H9 (cell line): Measurements from ENCODE around the gene FBN1. TPM values are rescaled to one million over a fixed set of nuclear protein-coding genes. Genes with fewer than 3 reads are reported as not detected.

Experiments used
- DNase-seq: peaks from one replicate; pipeline ENCODE4 v3.0.0-alpha.2; 2017
- H2AFZ ChIP-seq: one replicate; pipeline ENCODE4 v1.6.1; 2013; ENCODE audit warnings: mild to moderate bottlenecking, low read length, control low read depth, moderate library complexity
- H2AK5ac ChIP-seq: 2 replicates; pipeline ENCODE4 v1.6.1; 2013; ENCODE audit warnings: low read length, control low read depth, mixed read lengths; ENCODE audit not compliant: insufficient read length
- H2BK120ac ChIP-seq: one replicate; pipeline ENCODE4 v1.6.1; 2013; ENCODE audit warnings: low read depth, mild to moderate bottlenecking, low read length, control low read depth, inconsistent platforms; ENCODE audit not compliant: poor library complexity, severe bottlenecking
- H2BK12ac ChIP-seq: 2 replicates; pipeline ENCODE4 v1.6.1; 2013; ENCODE audit warnings: low read length, control low read depth, mixed read lengths, low read depth; ENCODE audit not compliant: insufficient read length
- H2BK15ac ChIP-seq: 2 replicates; pipeline ENCODE4 v1.6.1; 2013; ENCODE audit warnings: low read depth, low read length, control low read depth
- H2BK20ac ChIP-seq: one replicate; pipeline ENCODE4 v1.6.1; 2013; ENCODE audit warnings: low read depth, mild to moderate bottlenecking, low read length, control low read depth, inconsistent platforms; ENCODE audit not compliant: poor library complexity, severe bottlenecking
- H2BK5ac ChIP-seq: 2 replicates; pipeline ENCODE4 v1.6.1; 2013; ENCODE audit warnings: low read length, control low read depth, mixed read lengths; ENCODE audit not compliant: insufficient read length
- H3K14ac ChIP-seq: 2 replicates; pipeline ENCODE4 v1.6.1; 2013; ENCODE audit warnings: low read length, control low read depth; ENCODE audit not compliant: insufficient read depth
- H3K18ac ChIP-seq: 2 replicates; pipeline ENCODE4 v1.6.1; 2013; ENCODE audit warnings: low read depth, mild to moderate bottlenecking, mixed read lengths, low read length, control low read depth; ENCODE audit not compliant: insufficient read length
- H3K23ac ChIP-seq: 2 replicates; pipeline ENCODE4 v1.6.1; 2013; ENCODE audit warnings: low read length, control low read depth, mixed read lengths, low read depth; ENCODE audit not compliant: insufficient read length
- H3K23me2 ChIP-seq: 2 replicates; pipeline ENCODE4 v1.6.1; 2013; ENCODE audit warnings: low read depth, mild to moderate bottlenecking, mixed read lengths, low read length, control low read depth; ENCODE audit not compliant: insufficient read length, poor library complexity, severe bottlenecking
- H3K27ac ChIP-seq: 2 replicates; pipeline ENCODE4 v1.5.1; 2013; ENCODE audit warnings: low read length, control low read depth, mixed read lengths, low read depth; ENCODE audit not compliant: insufficient read length
- H3K27me3 ChIP-seq: 2 replicates; pipeline ENCODE4 v1.6.1; 2013; ENCODE audit warnings: low read length, control low read depth, inconsistent platforms; ENCODE audit not compliant: insufficient read depth
- H3K4ac ChIP-seq: 2 replicates; pipeline ENCODE4 v1.6.1; 2013; ENCODE audit warnings: low read depth, mild to moderate bottlenecking, control low read depth, inconsistent platforms, low read length, moderate library complexity
- H3K4me1 ChIP-seq: 2 replicates; pipeline ENCODE4 v1.6.1; 2013; ENCODE audit warnings: low read length, control low read depth, inconsistent platforms; ENCODE audit not compliant: insufficient read depth
- H3K4me2 ChIP-seq: 2 replicates; pipeline ENCODE4 v1.6.1; 2013; ENCODE audit warnings: low read length, control low read depth, mixed read lengths; ENCODE audit not compliant: insufficient read length, insufficient read depth
- H3K56ac ChIP-seq: 2 replicates; pipeline ENCODE4 v1.6.1; 2013; ENCODE audit warnings: low read depth, mild to moderate bottlenecking, mixed read lengths, low read length, control low read depth; ENCODE audit not compliant: insufficient read length
- H3K79me1 ChIP-seq: 2 replicates; pipeline ENCODE4 v1.6.1; 2013; ENCODE audit warnings: low read depth, mild to moderate bottlenecking, moderate library complexity, low read length, control low read depth, inconsistent platforms; ENCODE audit not compliant: insufficient read depth, poor library complexity, severe bottlenecking
- H3K79me2 ChIP-seq: 2 replicates; pipeline ENCODE4 v1.6.1; 2013; ENCODE audit warnings: low read length, control low read depth, inconsistent platforms; ENCODE audit not compliant: insufficient read depth
- H3K9ac ChIP-seq: 2 replicates; pipeline ENCODE4 v1.6.1; 2013; ENCODE audit warnings: low read length, control low read depth, mixed read lengths; ENCODE audit not compliant: insufficient read length; ENCODE audit errors: extremely low read depth
- H3K9me3 ChIP-seq: one replicate; pipeline ENCODE4 v1.6.1; 2013; ENCODE audit warnings: low read depth, low read length, inconsistent platforms; ENCODE audit not compliant: control insufficient read depth
- H3T11ph ChIP-seq: one replicate; pipeline ENCODE4 v1.6.1; 2013; ENCODE audit warnings: mild to moderate bottlenecking, low read length, control low read depth, inconsistent platforms
- H4K20me1 ChIP-seq: one replicate; pipeline ENCODE4 v1.6.1; 2013; ENCODE audit not compliant: control insufficient read depth, insufficient read length, insufficient read depth
- H4K5ac ChIP-seq: 2 replicates; pipeline ENCODE4 v1.6.1; 2013; ENCODE audit warnings: low read depth, mild to moderate bottlenecking, mixed read lengths, low read length, control low read depth; ENCODE audit not compliant: insufficient read length
- H4K8ac ChIP-seq: replicated peaks from 2 replicates; pipeline ENCODE4 v1.6.1; 2013; ENCODE audit warnings: low read length, control low read depth, mixed read lengths, low read depth; ENCODE audit not compliant: insufficient read length
- H4K91ac ChIP-seq: 2 replicates; pipeline ENCODE4 v1.6.1; 2013; ENCODE audit warnings: low read depth, mild to moderate bottlenecking, moderate library complexity, mixed read lengths, low read length, control low read depth; ENCODE audit not compliant: insufficient read length
- H3K27ac Mint-ChIP-seq, 3 experiments: 2 replicates in 2 of 3; 3 replicates in 1 of 3; pipeline ENCODE4 v1.8.0; 2020 to 2021; ENCODE audit warnings: mixed read lengths in 3 of 3, mild to moderate bottlenecking in 1 of 3, moderate library complexity in 1 of 3
- H3K27me3 Mint-ChIP-seq: 2 replicates; pipeline ENCODE4 v1.8.0; 2021; ENCODE audit warnings: low read depth, mild to moderate bottlenecking, moderate library complexity, mixed read lengths
- H3K36me3 Mint-ChIP-seq, 3 experiments: 2 replicates in 2 of 3; 3 replicates in 1 of 3; pipeline ENCODE4 v1.8.0; 2020 to 2021; ENCODE audit warnings: low read depth in 3 of 3, mixed read lengths in 3 of 3; ENCODE audit not compliant: insufficient read depth in 1 of 3
- H3K4me1 Mint-ChIP-seq, 2 experiments: 2 replicates each; pipeline ENCODE4 v1.8.0; 2020; ENCODE audit warnings: mixed read lengths in 2 of 2
- H3K4me3 Mint-ChIP-seq, 2 experiments: 2 replicates in 1 of 2; 3 replicates in 1 of 2; pipeline ENCODE4 v1.8.0; 2020 to 2021; ENCODE audit warnings: mild to moderate bottlenecking in 2 of 2, mixed read lengths in 2 of 2, moderate library complexity in 1 of 2
- H3K9me3 Mint-ChIP-seq, 2 experiments: 2 replicates in 1 of 2; 3 replicates in 1 of 2; pipeline ENCODE4 v1.8.0; 2020; ENCODE audit warnings: mild to moderate bottlenecking in 2 of 2, mixed read lengths in 2 of 2, moderate library complexity in 1 of 2
- WGBS: extraction: QIAGEN DNeasy Blood & Tissue Kit; methylation state at CpG from one replicate; pipeline ENCODE4 v1.1.7; 2013; ENCODE audit warnings: missing lambda C conversion rate, low lambda C conversion rate, mixed read lengths; ENCODE audit not compliant: insufficient read length; ENCODE audit errors: extremely low coverage; 5-methylcytosine and 5-hydroxymethylcytosine counted together
- total RNA-seq: library from RNA; stranded (reverse); gene quantifications from 2 replicates; pipeline ENCODE4 v1.2.1, GENCODE V29; 2021
- TF ChIP-seq, protein P1 (sequence below): fragments of 200-600 bp; sonication (generic); conservative IDR thresholded peaks from 3 replicates; pipeline ENCODE4 v1.8.0; 2021; ENCODE audit warnings: antibody characterized with exemption, mild to moderate bottlenecking

The FBN1 gene
- total RNA-seq, 1 experiment from 2014 or later = 3.6 TPM

GRCh38 chr15:48433226-48433886 lies 212.2 kb downstream of the FBN1 start:
- no peak overlapping the region for H3T11ph ChIP-seq
- no peaks in the 10 kb centered on the region for H3K9me3 Mint-ChIP-seq
- H3K36me3 Mint-ChIP-seq = no peaks in the 10 kb centered on the region
- H3K27me3 ChIP-seq = no peaks in the 10 kb centered on the region
- H4K91ac ChIP-seq = no peak overlapping the region
- TF ChIP-seq, protein P1, sequence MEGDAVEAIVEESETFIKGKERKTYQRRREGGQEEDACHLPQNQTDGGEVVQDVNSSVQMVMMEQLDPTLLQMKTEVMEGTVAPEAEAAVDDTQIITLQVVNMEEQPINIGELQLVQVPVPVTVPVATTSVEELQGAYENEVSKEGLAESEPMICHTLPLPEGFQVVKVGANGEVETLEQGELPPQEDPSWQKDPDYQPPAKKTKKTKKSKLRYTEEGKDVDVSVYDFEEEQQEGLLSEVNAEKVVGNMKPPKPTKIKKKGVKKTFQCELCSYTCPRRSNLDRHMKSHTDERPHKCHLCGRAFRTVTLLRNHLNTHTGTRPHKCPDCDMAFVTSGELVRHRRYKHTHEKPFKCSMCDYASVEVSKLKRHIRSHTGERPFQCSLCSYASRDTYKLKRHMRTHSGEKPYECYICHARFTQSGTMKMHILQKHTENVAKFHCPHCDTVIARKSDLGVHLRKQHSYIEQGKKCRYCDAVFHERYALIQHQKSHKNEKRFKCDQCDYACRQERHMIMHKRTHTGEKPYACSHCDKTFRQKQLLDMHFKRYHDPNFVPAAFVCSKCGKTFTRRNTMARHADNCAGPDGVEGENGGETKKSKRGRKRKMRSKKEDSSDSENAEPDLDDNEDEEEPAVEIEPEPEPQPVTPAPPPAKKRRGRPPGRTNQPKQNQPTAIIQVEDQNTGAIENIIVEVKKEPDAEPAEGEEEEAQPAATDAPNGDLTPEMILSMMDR = no peak
- H2BK120ac ChIP-seq = no peak overlapping the region
- no peak overlapping the region for H4K8ac ChIP-seq
- H3K56ac ChIP-seq = no peak overlapping the region
- no peak overlapping the region for H3K4me3 Mint-ChIP-seq
- H3K14ac ChIP-seq = no peak overlapping the region
- H3K27ac Mint-ChIP-seq = no peak overlapping the region
- no peaks in the 10 kb centered on the region for H4K20me1 ChIP-seq
- H2BK12ac ChIP-seq = no peak overlapping the region
- H3K23me2 ChIP-seq = no peaks in the 10 kb centered on the region
- H2AFZ ChIP-seq = no peak overlapping the region
- H3K4me1 ChIP-seq = no peaks in the 10 kb centered on the region
- H3K27ac ChIP-seq = no peak overlapping the region
- no peaks in the 10 kb centered on the region for H3K9me3 ChIP-seq
- no peak overlapping the region for H2BK20ac ChIP-seq
- no peak overlapping the region for H3K4ac ChIP-seq
- no peak overlapping the region for H3K4me2 ChIP-seq
- H3K23ac ChIP-seq = no peak overlapping the region
- H2BK5ac ChIP-seq = no peak overlapping the region
- H3K4me1 Mint-ChIP-seq = no peaks in the 10 kb centered on the region
- no peak overlapping the region for H3K18ac ChIP-seq
- H2BK15ac ChIP-seq = no peak overlapping the region
- no peaks in the 10 kb centered on the region for H3K79me1 ChIP-seq
- DNase-seq = no peak
- H2AK5ac ChIP-seq = no peak overlapping the region
- H4K5ac ChIP-seq = no peak overlapping the region
- WGBS = no CpG with 5 or more reads among the region's 3 CpGs
- H3K27me3 Mint-ChIP-seq = no peaks in the 10 kb centered on the region
- no peaks in the 10 kb centered on the region for H3K79me2 ChIP-seq
- no peak overlapping the region for H3K9ac ChIP-seq
